B cell (primary cell): Measurements from ENCODE around the gene PNISR. TPM values are rescaled to one million over a fixed set of nuclear protein-coding genes. Genes with fewer than 3 reads are reported as not detected.

Experiments used
- ATAC-seq: fragments of 200-7000 bp; cut with Tn5 transposase; one replicate; pipeline ENCODE4 v1.10.0; 2021; ENCODE audit warnings: low read depth, mild to moderate bottlenecking, moderate number of reproducible peaks, moderate library complexity
- CTCF ChIA-PET: fragments of 350-600 bp; sonication (Branson Sonifier 250); formaldehyde crosslinking; loops from one replicate; lab custom pipeline; 2021; ENCODE audit warnings: antibody characterized with exemption, inconsistent platforms; lab: Charles Lee
- POLR2A ChIA-PET: fragments of 350-600 bp; sonication (Branson Sonifier 250); formaldehyde crosslinking; loops from one replicate; lab custom pipeline; 2021; ENCODE audit warnings: antibody characterized with exemption; lab: Charles Lee
- DNase-seq: peaks from one replicate; pipeline ENCODE4 v3.0.0; 2013
- H2AFZ ChIP-seq: 2 replicates; pipeline ENCODE4 v1.6.1; 2012; ENCODE audit warnings: mild to moderate bottlenecking, low read depth, low read length; ENCODE audit not compliant: insufficient read depth, poor library complexity, severe bottlenecking
- H3K27ac ChIP-seq, 2 donors: 1 replicate in 1 of 2; 2 replicates in 1 of 2; pipeline ENCODE4 v1.5.1; 2012 to 2013; ENCODE audit warnings: low read length in 2 of 2, mild to moderate bottlenecking in 2 of 2, moderate library complexity in 1 of 2
- H3K27me3 ChIP-seq, 4 experiments: fragments of 200-600 bp in 1 of 4; sonication (generic) in 1 of 4; replicated peaks in 1 of 4; 1 replicate in 2 of 4; 2 replicates in 2 of 4; pipeline versions ENCODE4 v1.6.1 to v1.7.0; 2013 to 2016; ENCODE audit warnings: low read length in 3 of 4, mild to moderate bottlenecking in 2 of 4, mixed read lengths in 1 of 4, moderate library complexity in 1 of 4; ENCODE audit not compliant: insufficient read depth in 4 of 4, control insufficient read depth in 3 of 4; ENCODE audit errors: control extremely low read depth in 1 of 4
- H3K36me3 ChIP-seq, 2 experiments: replicated peaks in 1 of 2; 1 replicate in 1 of 2; 2 replicates in 1 of 2; pipeline versions ENCODE4 v1.6.1 to v1.7.1; 2013; ENCODE audit warnings: low read length in 1 of 2; ENCODE audit not compliant: insufficient read depth in 2 of 2, control insufficient read depth in 1 of 2; ENCODE audit errors: control extremely low read depth in 1 of 2, extremely low read depth in 1 of 2
- H3K4me1 ChIP-seq, 2 donors: fragments of 200-600 bp in 1 of 2; sonication (generic) in 1 of 2; 1 replicate in 1 of 2; 2 replicates in 1 of 2; pipeline versions ENCODE4 v1.5.1 to v1.6.1; 2013 to 2017; ENCODE audit warnings: low read length in 2 of 2; ENCODE audit not compliant: control insufficient read depth in 2 of 2, insufficient read depth in 2 of 2
- H3K4me2 ChIP-seq: replicated peaks from 2 replicates; pipeline ENCODE3; 2012; ENCODE audit warnings: mild to moderate bottlenecking, low read depth, low read length; ENCODE audit not compliant: poor library complexity, severe bottlenecking
- H3K4me3 ChIP-seq, 5 experiments: fragments of 200-600 bp in 1 of 5; sonication (generic) in 1 of 5; 1 replicate in 3 of 5; 2 replicates in 2 of 5; pipeline versions ENCODE4 v1.5.1 to v1.7.0; 2011 to 2016; ENCODE audit warnings: low read length in 4 of 5, mild to moderate bottlenecking in 4 of 5, low read depth in 2 of 5, control low read depth in 1 of 5, moderate library complexity in 1 of 5; ENCODE audit not compliant: insufficient read depth in 1 of 5; ENCODE audit errors: control extremely low read depth in 1 of 5, extremely low read depth in 1 of 5
- H3K79me2 ChIP-seq: fragments of 200-600 bp; sonication (generic); one replicate; pipeline ENCODE4 v1.6.0; 2016; ENCODE audit warnings: low read length; ENCODE audit not compliant: control insufficient read depth, insufficient read depth
- H3K9ac ChIP-seq: fragments of 200-600 bp; sonication (generic); 2 replicates; pipeline ENCODE4 v1.6.1; 2017; ENCODE audit warnings: mild to moderate bottlenecking, low read length, moderate library complexity
- H3K9me3 ChIP-seq, 3 donors: one replicate each; pipeline versions ENCODE4 v1.6.1 to v1.7.1; 2013; ENCODE audit warnings: low read length in 2 of 3; ENCODE audit not compliant: control insufficient read depth in 2 of 3, insufficient read depth in 1 of 3; ENCODE audit errors: control extremely low read depth in 1 of 3
- H4K20me1 ChIP-seq: 2 replicates; pipeline ENCODE4 v1.6.0; 2012; ENCODE audit warnings: mild to moderate bottlenecking, low read length; ENCODE audit not compliant: insufficient read depth, control insufficient read depth, poor library complexity, severe bottlenecking
- H3K27ac Mint-ChIP-seq: one replicate; pipeline ENCODE4 v1.8.0; 2021; ENCODE audit warnings: mixed read lengths
- H3K27me3 Mint-ChIP-seq: one replicate; pipeline ENCODE4 v1.8.0; 2021; ENCODE audit warnings: mixed read lengths
- H3K4me1 Mint-ChIP-seq: one replicate; pipeline ENCODE4 v1.8.0; 2021; ENCODE audit warnings: mixed read lengths
- H3K4me3 Mint-ChIP-seq: one replicate; pipeline ENCODE4 v1.8.0; 2021; ENCODE audit warnings: mixed read lengths
- H3K9me3 Mint-ChIP-seq: one replicate; pipeline ENCODE4 v1.8.0; 2022; ENCODE audit warnings: mixed read lengths; ENCODE audit not compliant: insufficient read depth
- CTCF ChIP-seq: fragments of 200-600 bp; IDR thresholded peaks from one replicate; pipeline ENCODE4 v1.8.0; 2022; ENCODE audit warnings: antibody characterized with exemption, mild to moderate bottlenecking
- EZH2 ChIP-seq: IDR thresholded peaks from 2 replicates; pipeline ENCODE4 v1.6.1; 2012; ENCODE audit warnings: borderline replicate concordance, low read depth, mild to moderate bottlenecking, moderate library complexity, low read length; ENCODE audit not compliant: insufficient read depth, poor library complexity, severe bottlenecking
- WGBS: methylation state at CpG from one replicate; pipeline ENCODE4 v1.1.5; 2013; ENCODE audit warnings: missing lambda C conversion rate; ENCODE audit not compliant: insufficient coverage; 5-methylcytosine and 5-hydroxymethylcytosine counted together
- intact Hi-C: fragments of 100-400 bp; cut with micrococcal nuclease; formaldehyde crosslinking; loops from one replicate; pipeline ENCODE4 v1.10.0; 2022
- polyA plus RNA-seq: library from polyadenylated mRNA; depleted of rRNA; stranded (reverse); fragments of >200 nt; gene quantifications from 2 replicates; pipeline ENCODE4 v1.2.3, GENCODE V29; 2012
- total RNA-seq, 2 donors: library from RNA; stranded (reverse); fragments of 120-200 nt in 1 of 2; gene quantifications; 1 replicate in 1 of 2; 2 replicates in 1 of 2; pipeline versions ENCODE4 v1.2.3 to v1.2.4, GENCODE V29; 2013 to 2022

Gene PNISR
- total and polyA plus RNA-seq, 2 donors (not counting 1 experiment from before 2014, with no cell fraction given), result 84.5 to 403 TPM

- Mint-ChIP-seq H3K27me3 (peaks cover 61% of the 10 kb centered on the region), H3K27ac (no peak overlapping the region), H3K9me3 (no peaks in the 10 kb centered on the region), H3K4me1 (peaks cover 2% of the 10 kb centered on the region), H3K4me3 (no peak overlapping the region)
- ATAC-seq (no peak), DNase-seq (no peak)
- Histone ChIP-seq H3K4me1 (peaks cover 0 to 2% of the 10 kb centered on the region in 2 donors), H3K4me3 (no peak overlapping the region), H3K9ac (no peak overlapping the region), H4K20me1 (no peaks in the 10 kb centered on the region), H3K79me2 (no peaks in the 10 kb centered on the region), H3K27ac (no peak overlapping the region), H3K36me3 (no peaks in the 10 kb centered on the region), H3K4me2 (no peak overlapping the region), H3K9me3 (peaks cover 0 to 5% (median 0%) of the 10 kb centered on the region in 3 donors), H3K27me3 (peaks cover 0 to 43% (median 22%) of the 10 kb centered on the region in 4 experiments), H2AFZ (no peak overlapping the region)
- TF ChIP-seq EZH2 (no peak), CTCF (no peak)
- ChIA-PET CTCF (no interaction called here), POLR2A (no interaction called here)
- 73% methylated on average over 3 of the region's 4 CpGs for WGBS
- intact Hi-C loops, result no loop called here
Observed at GRCh38 chr6:99354983-99355382, 70.1 kb downstream of the PNISR start.

- no peaks in the 10 kb centered on the region for H3K9me3 Mint-ChIP-seq
- H3K79me2 ChIP-seq, result no peaks in the 10 kb centered on the region
- TF ChIP-seq EZH2 (no peak), CTCF (no peak)
Observed at GRCh38 chr6:99353126-99353525, 72.0 kb downstream of the PNISR start.

More at GRCh38 chr6:99353126-99353525, 72.0 kb downstream of the PNISR start:
- CTCF ChIA-PET, result interaction anchor here (1.0 kb wide), 1 partner anchor 23 kb away, joined by 4 read pairs; no protein-coding TSS in a partner anchor
- H2AFZ ChIP-seq, result no peak overlapping the region
- no peaks in the 10 kb centered on the region for H4K20me1 ChIP-seq
- H3K4me2 ChIP-seq, result no peak overlapping the region
- H3K4me1 Mint-ChIP-seq, result peaks cover 4% of the 10 kb centered on the region
- no peak overlapping the region for H3K4me3 ChIP-seq
- peaks cover 0 to 5% (median 0%) of the 10 kb centered on the region in 3 donors for H3K9me3 ChIP-seq
- H3K27ac ChIP-seq, result no peak overlapping the region
- H3K4me1 ChIP-seq, result peaks cover 4 to 6% of the 10 kb centered on the region in 2 donors
- no peaks in the 10 kb centered on the region for H3K36me3 ChIP-seq
- intact Hi-C loops, result no loop called here
- peaks cover 66% of the 10 kb centered on the region for H3K27me3 Mint-ChIP-seq
- H3K4me3 Mint-ChIP-seq, result no peak overlapping the region
- DNase-seq, result no peak
- WGBS, result 83% methylated on average over 6 of the region's 9 CpGs
- peaks cover 0 to 55% (median 27%) of the 10 kb centered on the region in 4 experiments for H3K27me3 ChIP-seq
- H3K27ac Mint-ChIP-seq, result no peak overlapping the region
- no peak for ATAC-seq
- POLR2A ChIA-PET, result no interaction called here
- no peak overlapping the region for H3K9ac ChIP-seq
